ENCODE data around the gene ACAN. TPM values are rescaled to one million over a fixed set of nuclear protein-coding genes. Genes with fewer than 3 reads are reported as not detected.
A peak's percentile ranks its signal among the peaks of the same experiment; 100 is the strongest.

ACAN gene
- total RNA-seq (2014; rRNA removed; shearing (Covaris generic)) = 0.27 and 0.37 TPM in 2 replicates
- 0.02 TPM in 1 of 2 replicates, not detected in the other for polyA plus RNA-seq (2015; cell fraction: cytosol; rRNA removed)
- not detected in 2 replicates for polyA plus RNA-seq (2015; cell fraction: nucleus; rRNA removed)

DNA sequence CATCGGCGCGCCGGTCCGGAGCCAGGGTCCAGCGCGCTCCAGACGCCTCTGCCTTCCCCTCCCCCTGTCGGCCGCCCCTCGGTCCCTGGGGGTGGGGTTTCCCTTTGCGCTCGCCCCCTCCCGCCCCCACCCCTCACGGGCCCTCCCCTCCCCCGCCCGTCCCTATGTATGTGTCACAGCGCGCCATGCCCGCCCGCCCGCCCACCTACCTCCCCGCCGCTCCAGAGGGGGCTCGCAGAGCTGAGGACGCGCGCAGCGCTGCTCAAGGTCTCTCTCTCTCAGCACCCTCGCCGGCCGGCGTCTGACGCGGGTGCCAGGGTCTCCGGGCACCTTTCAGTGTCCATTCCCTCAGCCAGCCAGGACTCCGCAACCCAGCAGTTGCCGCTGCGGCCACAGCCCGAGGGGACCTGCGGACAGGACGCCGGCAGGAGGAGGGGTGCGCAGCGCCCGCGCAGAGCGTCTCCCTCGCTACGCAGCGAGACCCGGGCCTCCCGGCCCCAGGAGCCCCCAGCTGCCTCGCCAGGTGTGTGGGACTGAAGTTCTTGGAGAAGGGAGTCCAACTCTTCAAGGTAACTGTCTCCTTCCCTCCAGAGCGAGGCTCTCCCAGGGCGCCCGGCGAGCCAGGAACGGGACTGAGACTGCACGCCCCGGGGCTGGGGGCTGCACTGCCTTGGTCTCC lies at the start of gene ACAN:
TSS of gene ACAN (plus strand) at position 196 of the 679 bp plus-strand sequence. CDS start 32,771 bp downstream, outside the sequence.
- DNase-seq (ENCODE audit: low read depth) = no peak

DNA sequence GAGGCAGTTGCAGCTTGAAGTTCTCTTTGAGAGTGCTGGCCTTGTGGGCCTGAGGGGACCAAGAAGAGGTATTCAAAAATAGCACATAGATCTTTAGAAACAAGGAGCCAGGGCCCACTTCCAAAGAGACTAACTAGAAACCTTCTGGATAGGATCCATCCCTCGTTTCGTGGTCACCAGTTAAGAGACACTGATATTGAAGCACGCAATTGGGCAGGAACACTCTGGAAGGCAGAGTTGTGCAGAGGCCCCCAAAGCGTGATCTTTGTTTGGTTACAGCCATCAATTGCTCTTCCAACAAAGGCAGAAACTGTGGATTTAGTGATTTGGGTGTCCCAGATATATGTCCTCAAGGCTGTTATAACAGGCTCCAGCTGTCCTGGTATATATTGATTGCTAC lies 46.7 kb upstream of the ACAN start:
- DNase-seq (ENCODE audit: low read depth) = no peak

DNA sequence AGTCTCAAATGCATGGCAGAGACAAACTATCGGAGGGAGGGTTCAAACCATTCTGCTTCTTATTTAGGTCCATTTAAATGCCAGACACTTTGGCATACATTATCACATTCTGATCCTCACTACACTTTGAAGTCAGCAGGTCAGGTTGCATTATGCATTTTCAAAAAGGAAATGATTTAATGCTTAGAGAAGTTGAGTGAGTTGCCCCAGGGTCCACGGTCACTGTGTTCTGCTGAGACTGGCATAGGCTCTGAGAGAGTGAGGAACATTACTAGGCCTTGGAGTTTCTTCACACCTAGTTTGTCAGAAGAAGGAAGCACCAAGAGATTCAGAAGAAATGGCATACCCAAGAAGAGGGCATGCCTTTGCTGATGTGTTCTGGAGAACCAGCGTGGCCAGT lies 46.3 kb upstream of the ACAN start:
- no peak for DNase-seq (ENCODE audit: low read depth)

DNA sequence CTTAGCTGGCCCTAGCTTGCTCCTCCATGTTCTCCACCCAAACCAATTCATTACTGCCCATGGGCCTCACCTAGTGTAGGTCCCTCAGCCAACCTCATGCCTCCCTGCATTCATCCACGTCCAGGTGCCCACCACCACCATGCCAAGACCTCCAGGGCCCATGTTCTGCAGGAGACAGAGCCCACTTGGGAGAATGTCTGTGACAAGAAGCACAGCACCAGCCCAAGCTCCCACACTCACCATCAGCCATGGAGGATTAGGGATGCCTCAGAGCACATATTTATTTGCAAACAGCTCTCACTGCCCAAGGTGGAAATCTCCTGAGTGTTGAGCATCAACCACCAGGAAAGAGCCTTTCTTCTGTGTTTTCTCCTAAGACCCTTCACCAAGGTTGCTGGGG lies 43.4 kb upstream of the ACAN start:
- no peak for DNase-seq (ENCODE audit: low read depth)

DNA sequence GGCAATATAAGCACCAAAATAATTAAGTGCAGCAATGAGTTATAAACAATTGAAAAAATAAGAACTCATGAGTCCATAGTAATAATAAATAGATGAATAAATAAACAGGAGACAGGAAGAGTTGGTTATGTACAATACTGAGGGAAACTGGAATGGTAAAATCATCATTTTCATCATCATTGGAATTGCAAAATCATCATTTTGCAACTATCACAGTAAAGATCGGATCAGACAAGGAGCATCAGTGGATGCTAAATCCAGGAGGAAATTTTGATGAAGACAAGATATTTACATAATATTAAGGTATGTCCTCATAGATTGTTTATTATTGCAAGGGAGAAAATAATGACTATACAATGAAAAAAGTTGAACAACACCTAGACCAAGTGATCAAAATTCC lies 38.8 kb upstream of the ACAN start:
- DNase-seq (ENCODE audit: low read depth) = no peak

DNA sequence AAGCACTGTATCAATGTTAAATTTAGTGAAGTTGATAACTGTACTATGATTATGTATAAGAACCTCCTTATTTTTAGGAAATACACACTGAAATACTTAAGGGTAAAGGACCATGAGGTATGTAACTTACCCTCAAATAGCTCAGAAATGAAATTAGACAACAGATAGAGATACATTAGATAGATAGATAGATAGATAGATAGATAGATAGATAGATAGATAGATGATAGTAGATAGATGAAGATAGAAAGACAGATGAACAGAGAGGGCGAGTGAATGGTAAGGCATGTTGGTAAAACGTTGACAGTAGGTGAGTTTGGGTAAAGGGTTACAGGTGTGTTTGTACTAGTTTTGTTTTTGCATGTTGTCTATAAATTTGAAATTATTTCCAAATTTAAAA lies 38.0 kb upstream of the ACAN start:
- DNase-seq (ENCODE audit: low read depth) = no peak

DNA sequence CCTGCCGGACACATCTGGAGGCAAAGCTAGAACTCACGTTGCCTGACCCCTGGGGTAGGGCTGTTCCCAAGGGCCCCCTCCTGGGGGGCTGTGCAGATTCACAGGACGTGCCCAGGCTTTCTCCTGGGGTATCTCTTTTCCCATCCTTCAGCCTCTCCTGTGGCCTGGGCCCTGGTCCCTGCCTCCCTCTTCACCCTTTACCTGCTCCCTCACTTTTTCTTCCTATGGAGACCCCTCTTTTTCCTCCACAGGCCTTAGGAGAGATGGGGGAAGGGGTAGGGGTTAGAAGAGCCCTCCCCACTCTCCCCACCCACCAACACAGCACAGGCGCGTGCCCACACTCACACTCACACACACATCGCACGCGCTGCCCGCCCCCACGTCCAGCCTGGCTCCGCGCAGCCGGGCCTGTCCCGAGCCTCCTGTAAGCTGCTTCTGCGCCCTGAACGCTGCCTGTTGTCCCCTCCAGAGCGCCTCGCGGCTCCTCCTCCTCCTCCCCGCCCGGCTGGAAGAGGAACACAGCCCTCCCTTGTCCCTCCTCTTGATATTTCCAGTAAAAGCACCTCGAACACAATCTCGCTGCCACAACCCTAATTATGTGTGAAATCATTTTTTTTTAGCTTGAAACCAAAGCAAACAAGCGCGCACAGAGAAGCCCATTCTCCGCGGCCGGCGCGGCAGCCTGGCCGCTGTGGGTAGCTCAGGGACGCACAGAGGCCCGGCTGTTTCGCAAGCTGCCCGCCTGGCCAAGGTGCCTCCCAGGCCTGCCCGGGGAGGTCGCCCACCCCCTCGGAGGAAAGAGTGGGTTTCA lies 33.9 kb upstream of the ACAN start:
- no peak for DNase-seq (ENCODE audit: low read depth)

DNA sequence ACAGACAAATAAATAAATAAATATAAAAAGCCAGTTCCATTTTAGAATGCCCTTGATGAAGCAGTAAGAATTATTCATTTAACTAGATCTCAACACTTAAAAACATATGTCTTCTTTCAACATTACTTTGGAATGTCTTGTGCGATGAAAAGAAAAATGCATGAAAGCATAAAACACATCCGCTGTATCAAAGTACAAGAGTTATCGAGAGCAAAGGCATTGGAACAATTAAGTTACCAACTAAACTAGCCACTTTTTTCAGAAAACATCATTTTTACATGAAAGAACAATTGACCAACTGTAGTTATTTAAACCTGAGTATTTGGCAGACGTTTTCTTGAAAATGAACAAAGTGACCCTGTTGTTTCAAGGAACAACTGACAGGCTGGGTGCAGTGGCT lies 27.5 kb upstream of the ACAN start:
- no peak for DNase-seq (ENCODE audit: low read depth)

DNA sequence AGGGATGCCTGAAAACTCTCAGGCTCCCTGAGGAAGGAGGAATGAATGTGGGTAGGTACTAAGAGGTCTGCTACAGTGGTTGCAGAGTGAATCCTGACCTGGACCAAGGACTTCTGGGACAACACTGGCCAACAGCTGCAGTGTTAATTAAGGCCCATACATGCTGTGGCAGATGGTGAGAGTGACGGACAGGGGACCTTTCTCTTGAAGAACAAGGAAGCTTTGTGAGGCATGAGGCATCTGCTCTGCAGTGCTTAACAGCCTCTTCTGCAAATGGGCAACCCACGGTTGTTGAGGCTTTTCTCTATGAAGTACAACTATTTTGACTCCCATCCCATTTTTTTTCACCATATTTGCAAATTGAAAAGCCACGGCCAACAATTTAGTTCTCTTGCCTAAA lies 26.6 kb upstream of the ACAN start:
- DNase-seq (ENCODE audit: low read depth) = no peak

DNA sequence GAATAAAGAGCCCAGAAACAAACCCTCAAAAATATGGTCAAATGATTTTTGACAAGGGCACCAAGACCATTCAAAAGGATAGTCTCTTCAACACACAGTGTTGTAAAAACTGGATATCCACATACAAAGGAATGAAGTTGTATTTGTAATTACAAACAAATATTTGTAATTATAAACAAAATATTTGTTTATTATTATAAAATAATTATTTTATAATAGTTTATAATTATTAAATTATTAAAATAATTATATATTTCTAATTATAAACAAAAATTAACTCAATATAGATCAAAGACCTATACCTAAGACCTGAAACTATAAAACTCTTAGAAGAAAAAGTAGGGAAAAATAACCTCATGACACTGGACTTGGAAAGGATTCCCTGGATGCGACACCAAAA lies 23.3 kb upstream of the ACAN start:
- DNase-seq (ENCODE audit: low read depth) = no peak

DNA sequence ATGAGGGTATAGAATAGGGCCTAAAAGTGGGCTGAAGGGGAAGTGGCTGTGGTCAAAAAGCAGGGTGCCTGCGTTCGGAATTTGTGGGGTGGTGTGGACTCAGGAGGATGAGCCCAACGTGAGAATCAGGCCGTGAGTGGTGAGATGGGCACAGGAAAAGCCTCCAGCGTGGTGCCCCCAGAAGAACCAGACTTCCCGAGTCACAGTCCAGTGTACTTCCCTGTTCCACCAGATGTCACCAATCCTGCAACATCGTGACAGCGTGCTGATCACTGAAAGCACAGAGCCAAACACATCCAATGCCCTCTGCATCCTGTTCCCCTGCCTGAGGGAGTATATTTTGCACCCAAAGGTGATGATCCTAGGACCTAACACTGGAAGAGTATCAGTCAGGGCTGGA lies 20.8 kb upstream of the ACAN start:
- no peak for DNase-seq (ENCODE audit: low read depth)

DNA sequence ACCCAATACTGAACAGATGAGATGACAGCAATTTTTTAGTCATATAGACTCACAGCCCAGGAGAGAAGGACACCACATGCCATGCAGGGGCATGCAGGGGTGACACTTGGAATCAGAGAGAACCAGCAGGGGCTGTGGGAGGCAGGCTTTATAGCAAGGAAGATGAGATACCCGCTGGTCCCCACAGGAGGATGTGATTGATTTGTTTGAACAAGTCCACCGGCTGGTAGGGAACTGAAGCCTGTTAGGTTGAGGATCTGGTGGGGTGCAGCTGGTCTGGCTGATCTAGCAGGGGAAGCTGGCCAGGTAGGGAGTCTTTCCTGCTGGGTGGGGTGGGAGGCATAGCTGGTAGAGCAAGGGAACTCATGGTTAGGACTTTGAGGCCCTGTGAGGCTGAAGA lies 18.0 kb upstream of the ACAN start:
- DNase-seq (ENCODE audit: low read depth) = no peak

DNA sequence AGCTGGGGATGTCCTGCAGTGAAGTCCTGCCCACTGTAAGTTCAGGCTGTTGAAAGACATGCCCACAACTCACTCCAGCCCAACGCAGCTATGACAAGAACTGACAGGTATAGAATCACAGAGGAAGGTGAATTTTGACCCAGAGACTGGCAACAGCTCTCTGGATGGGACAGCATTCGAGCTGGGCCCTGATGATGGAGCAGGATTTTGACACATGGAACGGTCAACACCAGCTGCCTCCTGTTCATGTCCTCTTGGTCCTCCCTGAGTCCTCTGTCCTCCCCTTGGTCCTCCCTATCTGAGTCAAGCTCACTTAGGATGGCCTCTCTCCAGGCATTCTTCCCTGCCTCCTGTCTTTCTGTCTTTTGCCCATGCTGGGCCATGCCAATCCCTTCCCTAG lies 15.2 kb upstream of the ACAN start:
- DNase-seq (ENCODE audit: low read depth) = no peak

DNA sequence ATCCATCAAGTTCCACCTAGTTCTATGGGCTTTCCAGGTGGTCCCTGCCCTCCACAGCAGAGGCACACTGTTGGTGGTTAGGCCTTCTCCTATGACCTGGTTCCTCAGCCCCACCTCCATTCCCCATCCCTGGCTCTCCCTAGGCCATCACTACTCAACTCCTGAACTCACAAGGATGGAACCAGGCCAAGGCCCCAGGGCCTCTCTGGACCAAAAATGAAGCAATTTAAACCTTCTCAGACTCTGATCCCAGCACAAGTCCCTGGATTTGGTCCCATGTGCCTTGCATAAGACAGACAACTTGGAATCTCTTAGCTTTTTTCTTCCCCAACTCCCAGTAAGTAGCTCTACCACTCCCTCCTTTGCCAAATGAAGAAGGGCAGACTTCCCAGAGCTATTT lies 14.4 kb upstream of the ACAN start:
- DNase-seq (ENCODE audit: low read depth) = no peak

DNA sequence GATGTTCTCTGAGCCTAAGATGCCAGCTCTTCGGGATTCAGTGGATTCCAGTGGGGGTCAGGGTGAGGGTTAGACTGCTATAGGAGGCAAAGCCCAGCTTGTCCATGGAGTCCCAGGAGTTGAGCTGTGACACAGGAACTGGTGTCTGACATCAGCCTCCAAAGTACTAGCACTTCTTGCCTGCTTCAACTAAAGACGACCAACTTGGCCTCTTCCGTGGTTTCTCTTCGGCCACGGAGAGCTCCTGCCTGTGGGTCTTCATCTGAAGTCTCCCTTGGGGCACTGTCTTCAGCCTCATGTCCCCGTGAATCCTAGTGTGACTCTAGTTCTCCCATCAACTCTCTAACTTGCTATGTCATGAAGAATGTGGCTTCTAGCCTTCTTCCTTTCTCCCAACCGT lies 12.8 kb upstream of the ACAN start:
- DNase-seq (ENCODE audit: low read depth) = no peak

DNA sequence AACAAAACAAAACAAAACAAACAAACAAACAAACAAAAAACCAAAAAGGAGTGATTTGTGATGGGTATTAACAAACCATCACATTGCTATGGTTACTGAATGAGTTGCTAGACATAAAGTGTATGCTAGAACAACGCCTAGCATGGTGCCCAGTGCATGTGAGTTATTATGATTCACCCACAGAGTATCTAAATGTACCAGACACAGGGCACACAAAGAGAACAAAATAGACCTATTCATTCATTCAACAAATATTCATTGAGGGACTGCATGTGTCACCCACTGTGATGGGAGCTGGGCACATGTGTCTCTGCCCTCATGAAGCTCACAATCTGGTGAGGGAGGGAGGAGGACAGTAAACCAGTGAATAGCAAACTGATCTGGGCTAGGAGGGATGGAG lies 11.6 kb upstream of the ACAN start:
- DNase-seq (ENCODE audit: low read depth) = peak; percentile 86

DNA sequence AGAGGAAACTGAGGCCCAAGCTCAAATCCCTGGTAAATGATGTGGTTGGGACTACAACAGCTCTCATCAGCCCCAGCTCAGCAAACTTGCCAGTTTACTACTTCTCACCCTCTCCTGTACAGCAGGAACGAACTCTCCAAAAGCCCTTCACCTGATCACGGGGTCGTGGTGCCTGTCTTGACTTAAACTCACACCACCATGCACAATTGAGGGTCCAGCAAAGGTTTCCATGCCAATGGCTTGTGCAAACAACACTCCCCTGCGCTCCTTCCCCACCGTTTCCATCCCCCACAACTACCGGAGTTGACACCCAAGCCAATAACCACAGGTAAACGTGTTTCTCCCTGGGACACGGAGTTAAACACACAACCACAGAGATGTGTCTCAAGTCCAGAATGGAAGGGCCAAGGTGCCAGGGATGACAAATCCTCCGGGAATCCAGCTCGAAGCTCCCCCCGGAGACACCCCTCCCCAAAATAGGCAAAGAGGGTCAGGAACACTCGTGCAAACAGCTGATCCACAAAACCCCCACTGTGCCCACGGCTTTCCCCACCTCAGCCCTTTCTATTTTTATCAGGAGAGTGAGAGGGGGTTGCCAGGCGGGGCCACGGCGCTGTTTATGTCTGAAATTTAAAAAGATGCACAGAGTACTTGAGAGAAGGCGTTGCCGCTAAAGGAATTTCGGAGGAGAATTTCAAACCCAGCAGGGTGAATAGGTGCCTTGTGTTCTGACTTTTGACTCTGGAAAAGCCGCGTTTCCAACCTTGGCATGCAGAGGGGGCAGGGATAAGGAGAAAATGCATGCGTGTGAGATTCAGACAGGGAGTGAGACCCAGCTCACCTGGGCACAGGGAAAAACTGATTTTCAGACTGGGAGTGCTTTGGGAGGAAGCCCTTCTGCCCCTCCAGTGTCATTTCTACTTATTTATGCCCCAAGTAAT lies 10.6 kb upstream of the ACAN start:
- no peak for DNase-seq (ENCODE audit: low read depth)

DNA sequence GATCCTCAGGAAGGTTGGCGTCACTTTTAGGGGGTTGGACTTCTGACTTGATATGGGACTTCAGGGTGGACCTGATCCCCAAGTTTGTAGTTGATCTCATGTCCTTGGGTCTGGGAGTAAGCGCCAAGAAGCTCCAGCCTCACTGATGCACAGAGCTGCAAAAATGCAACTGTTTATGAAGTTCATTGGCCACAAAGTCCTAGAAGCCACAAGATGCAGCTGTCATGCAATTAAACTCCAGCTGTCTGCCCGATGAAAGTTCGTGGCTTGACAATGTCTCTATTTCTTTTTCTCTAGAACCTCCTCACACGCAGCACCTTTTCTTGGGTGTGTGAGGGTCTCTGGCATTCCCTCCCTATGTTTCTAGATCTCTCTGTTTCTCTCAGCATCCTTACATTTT lies 9.2 kb upstream of the ACAN start:
- DNase-seq (ENCODE audit: low read depth) = no peak

DNA sequence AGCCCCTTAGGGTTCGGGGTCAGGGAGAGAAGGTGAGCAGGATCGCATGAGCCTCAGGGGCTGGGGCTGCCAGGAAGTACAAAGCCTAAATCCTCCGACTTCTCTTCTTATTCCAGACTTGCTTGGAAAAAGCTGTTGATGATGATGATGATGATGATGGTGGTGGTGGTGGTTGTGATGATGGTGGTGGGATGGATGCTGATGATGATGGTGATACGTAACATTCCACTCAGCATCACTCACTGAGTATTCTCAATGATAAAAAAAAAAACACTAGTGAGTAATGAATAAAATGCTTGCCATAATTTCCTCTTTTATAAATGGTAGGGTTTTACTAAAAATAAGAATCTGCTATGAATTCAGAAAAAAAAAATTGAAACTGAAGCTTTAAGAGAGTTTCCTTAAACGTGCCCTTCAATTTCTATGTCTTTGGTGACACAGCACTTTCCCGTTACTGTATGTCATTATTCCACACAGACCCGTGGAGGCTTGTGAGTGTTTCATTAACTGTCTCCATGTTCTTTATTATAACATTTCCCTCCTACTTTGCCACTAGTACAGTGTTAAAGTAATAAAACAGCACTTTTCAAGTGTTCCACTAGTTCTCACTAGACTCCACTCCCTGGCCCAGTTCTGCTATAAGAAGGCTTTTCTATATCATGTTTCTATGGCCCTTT lies 5.4 kb upstream of the ACAN start:
- peak; percentile 30 for DNase-seq (ENCODE audit: low read depth)

DNA sequence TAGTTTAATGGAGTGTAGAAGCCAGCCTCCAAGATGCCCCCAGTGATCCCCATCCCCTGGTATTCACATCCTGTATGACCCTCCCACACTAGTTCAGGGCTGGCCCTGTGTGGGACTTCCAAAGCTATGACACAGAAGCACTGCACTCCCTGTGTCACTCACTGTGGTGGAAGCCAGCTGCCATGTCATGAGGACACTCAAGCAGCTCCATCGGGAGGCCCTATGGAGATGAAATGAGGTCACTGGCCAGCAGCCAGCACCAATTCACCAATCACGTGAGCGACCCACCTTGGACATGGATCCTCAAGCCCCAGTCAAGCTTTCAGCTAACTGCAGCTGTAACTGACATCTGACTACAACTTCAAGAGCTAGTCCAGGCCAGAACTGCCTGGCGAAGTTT lies 3.9 kb upstream of the ACAN start:
- DNase-seq (ENCODE audit: low read depth) = peak; percentile 23

DNA sequence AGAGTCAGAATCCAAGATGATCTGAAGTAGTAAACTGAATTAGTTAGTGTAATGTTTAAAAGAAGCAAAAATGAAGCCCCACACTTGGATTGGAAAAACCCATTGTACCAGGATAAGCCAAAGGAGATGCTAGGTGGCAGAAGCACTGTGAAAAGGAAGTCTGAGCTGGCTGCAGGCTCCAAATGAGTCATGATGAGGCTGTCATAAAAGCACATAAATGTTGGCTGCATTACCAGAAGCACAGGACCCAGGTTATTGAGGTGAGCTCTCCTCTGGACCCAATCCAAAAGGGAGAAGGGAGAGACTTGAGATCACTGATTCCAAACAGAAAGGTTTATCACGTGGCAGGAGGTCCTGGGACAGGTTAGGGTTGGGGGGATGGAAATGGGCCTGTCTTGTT lies 3.2 kb upstream of the ACAN start:
- DNase-seq (ENCODE audit: low read depth) = peak; percentile 83

Data from HT1080 (cell line).